Calu3 (cell line): Measurements from ENCODE around the gene PLPP3. TPM values are rescaled to one million over a fixed set of nuclear protein-coding genes. Genes with fewer than 3 reads are reported as not detected.
"Not testable (repeated sequence)": the region's sequence is repeated elsewhere in the genome, so short reads cannot be mapped to it uniquely, and the experiment has no call there.

Source experiments
- BruUV-seq: library from RNA; stranded (reverse); fragments of 400-500 nt; replicated peaks from 2 replicates; lab custom pipeline; 2021; lab: Mats Ljungman, UMichigan
- CTCF ChIA-PET: fragments of 300-600 bp; sonication (Branson Sonifier 250); formaldehyde crosslinking; loops from one replicate; lab custom pipeline; 2022; ENCODE audit warnings: antibody characterized with exemption; lab: Charles Lee
- DNase-seq: peaks from one replicate; pipeline ENCODE4 v3.0.0; 2022
- H3K27ac Mint-ChIP-seq: one replicate; pipeline ENCODE4 v1.8.0; 2022; ENCODE audit warnings: mixed read lengths; ENCODE audit not compliant: unreplicated experiment
- H3K27me3 Mint-ChIP-seq: one replicate; pipeline ENCODE4 v1.8.0; 2022; ENCODE audit warnings: mixed read lengths; ENCODE audit not compliant: unreplicated experiment
- H3K36me3 Mint-ChIP-seq: one replicate; pipeline ENCODE4 v1.8.0; 2022; ENCODE audit warnings: mild to moderate bottlenecking, moderate library complexity, mixed read lengths; ENCODE audit not compliant: insufficient read depth, unreplicated experiment
- H3K4me1 Mint-ChIP-seq: one replicate; pipeline ENCODE4 v1.8.0; 2022; ENCODE audit warnings: mild to moderate bottlenecking, low read depth, mixed read lengths; ENCODE audit not compliant: unreplicated experiment
- H3K4me3 Mint-ChIP-seq: one replicate; pipeline ENCODE4 v1.8.0; 2022; ENCODE audit warnings: mild to moderate bottlenecking, low read depth, moderate library complexity, mixed read lengths; ENCODE audit not compliant: unreplicated experiment
- H3K9me3 Mint-ChIP-seq: one replicate; pipeline ENCODE4 v1.8.0; 2022; ENCODE audit warnings: low read depth, mixed read lengths; ENCODE audit not compliant: unreplicated experiment
- intact Hi-C: fragments of 100-400 bp; cut with micrococcal nuclease; formaldehyde crosslinking; loops from one replicate; pipeline ENCODE4 v1.10.0; 2022; ENCODE audit not compliant: unreplicated experiment
- total RNA-seq: library from RNA; stranded (reverse); gene quantifications from 2 replicates; pipeline ENCODE4 v1.2.3, GENCODE V29; 2022
- TF ChIP-seq, protein P1 (sequence below): fragments of 200-600 bp; IDR thresholded peaks from one replicate; pipeline ENCODE4 v1.8.0; 2022; ENCODE audit warnings: antibody characterized with exemption; ENCODE audit not compliant: unreplicated experiment

The PLPP3 gene
- total RNA-seq, 1 experiment from 2014 or later, result 18.9 TPM

GRCh38 chr1:56625819-56626440 is 46.6 kb upstream of the PLPP3 start:
- Mint-ChIP-seq H3K27me3 (no peaks in the 10 kb centered on the region), H3K4me1 (no peaks in the 10 kb centered on the region), H3K36me3 (no peaks in the 10 kb centered on the region), H3K9me3 (no peaks in the 10 kb centered on the region), H3K27ac (no peak overlapping the region), H3K4me3 (no peak overlapping the region)
- CTCF ChIA-PET, result no interaction called here
- BruUV-seq, result no TSS peak
- intact Hi-C loops, result no loop called here
- no peak for DNase-seq
- TF ChIP-seq, protein P1, sequence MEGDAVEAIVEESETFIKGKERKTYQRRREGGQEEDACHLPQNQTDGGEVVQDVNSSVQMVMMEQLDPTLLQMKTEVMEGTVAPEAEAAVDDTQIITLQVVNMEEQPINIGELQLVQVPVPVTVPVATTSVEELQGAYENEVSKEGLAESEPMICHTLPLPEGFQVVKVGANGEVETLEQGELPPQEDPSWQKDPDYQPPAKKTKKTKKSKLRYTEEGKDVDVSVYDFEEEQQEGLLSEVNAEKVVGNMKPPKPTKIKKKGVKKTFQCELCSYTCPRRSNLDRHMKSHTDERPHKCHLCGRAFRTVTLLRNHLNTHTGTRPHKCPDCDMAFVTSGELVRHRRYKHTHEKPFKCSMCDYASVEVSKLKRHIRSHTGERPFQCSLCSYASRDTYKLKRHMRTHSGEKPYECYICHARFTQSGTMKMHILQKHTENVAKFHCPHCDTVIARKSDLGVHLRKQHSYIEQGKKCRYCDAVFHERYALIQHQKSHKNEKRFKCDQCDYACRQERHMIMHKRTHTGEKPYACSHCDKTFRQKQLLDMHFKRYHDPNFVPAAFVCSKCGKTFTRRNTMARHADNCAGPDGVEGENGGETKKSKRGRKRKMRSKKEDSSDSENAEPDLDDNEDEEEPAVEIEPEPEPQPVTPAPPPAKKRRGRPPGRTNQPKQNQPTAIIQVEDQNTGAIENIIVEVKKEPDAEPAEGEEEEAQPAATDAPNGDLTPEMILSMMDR, result no peak

- no peak for DNase-seq
- TF ChIP-seq, protein P1, result no peak
- Mint-ChIP-seq H3K27ac (no peak overlapping the region), H3K27me3 (no peaks in the 10 kb centered on the region), H3K4me3 (no peak overlapping the region), H3K36me3 (no peaks in the 10 kb centered on the region), H3K9me3 (no peaks in the 10 kb centered on the region), H3K4me1 (no peaks in the 10 kb centered on the region)
- CTCF ChIA-PET, result no interaction called here
- BruUV-seq, result no TSS peak
- intact Hi-C loops, result no loop called here
These were observed 37.8 kb upstream of the PLPP3 start for GRCh38 chr1:56617141-56617540.

DNA sequence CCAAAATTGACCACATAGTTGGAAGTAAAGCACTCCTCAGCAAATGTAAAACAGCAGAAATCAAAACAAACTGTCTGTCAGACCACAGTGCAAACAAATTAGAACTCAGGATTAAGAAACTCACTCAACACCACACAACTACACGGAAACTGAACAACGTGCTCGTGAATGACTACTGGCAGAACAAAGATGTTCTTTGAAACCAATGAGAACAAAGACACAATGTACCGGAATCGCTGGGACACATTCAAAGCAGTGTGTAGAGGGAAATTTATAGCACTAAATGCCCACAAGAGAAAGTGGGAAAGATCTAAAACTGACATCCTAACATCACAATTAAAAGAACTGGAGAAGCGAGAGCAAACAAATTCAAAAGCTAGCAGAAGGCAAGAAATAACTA is 31.4 kb upstream of the PLPP3 start:
- DNase-seq, intact Hi-C loops, H3K9me3 Mint-ChIP-seq, H3K36me3 Mint-ChIP-seq, H3K27ac Mint-ChIP-seq, BruUV-seq, CTCF ChIA-PET, H3K4me1 Mint-ChIP-seq, H3K4me3 Mint-ChIP-seq: not testable (repeated sequence)
- H3K27me3 Mint-ChIP-seq, result peaks cover 14% of the 10 kb centered on the region

DNA sequence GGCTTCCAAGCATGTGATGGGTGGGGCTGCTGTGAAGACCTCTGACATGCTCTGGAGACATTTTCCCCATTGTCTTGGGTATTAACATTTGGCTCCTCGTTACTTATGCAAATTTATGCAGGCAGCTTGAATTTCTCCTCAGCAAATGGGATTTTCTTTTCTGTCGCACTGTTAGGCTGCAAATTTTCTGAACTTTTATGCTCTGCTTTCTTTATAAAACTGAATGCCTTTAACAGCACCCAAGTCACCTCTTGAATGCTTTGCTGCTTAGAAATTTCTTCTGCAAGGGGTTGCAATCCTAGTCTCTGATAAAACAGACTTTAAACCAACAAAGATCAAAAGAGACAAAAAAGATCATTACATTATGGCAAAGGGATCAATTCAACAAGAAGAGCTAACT is 30.7 kb upstream of the PLPP3 start:
- DNase-seq, intact Hi-C loops, H3K9me3 Mint-ChIP-seq, H3K4me3 Mint-ChIP-seq, H3K4me1 Mint-ChIP-seq, CTCF ChIA-PET, BruUV-seq, H3K27ac Mint-ChIP-seq, H3K36me3 Mint-ChIP-seq: not testable (repeated sequence)
- H3K27me3 Mint-ChIP-seq, result peaks cover 14% of the 10 kb centered on the region

- H3K4me3 Mint-ChIP-seq, H3K36me3 Mint-ChIP-seq, DNase-seq, BruUV-seq, H3K4me1 Mint-ChIP-seq, H3K27me3 Mint-ChIP-seq, CTCF ChIA-PET, intact Hi-C loops, H3K9me3 Mint-ChIP-seq, H3K27ac Mint-ChIP-seq: not testable (repeated sequence)
These were observed 16.2 kb upstream of the PLPP3 start for GRCh38 chr1:56595397-56596191.
